AG04449 (cell line): ENCODE results near the gene MUC3A.
"Not testable (repeated sequence)": the region's sequence is repeated elsewhere in the genome, so short reads cannot be mapped to it uniquely, and the experiment has no call there.

Experiments
- CTCF ChIA-PET: fragments of 350-600 bp; formaldehyde crosslinking; extraction: SDS; loops from one replicate; lab custom pipeline; 2021; ENCODE audit warnings: antibody characterized with exemption; lab: Yijun Ruan, JAX
- POLR2A ChIA-PET: fragments of 400-600, 350-600 bp; formaldehyde crosslinking; extraction: SDS; loops from one replicate; lab custom pipeline; 2020; ENCODE audit warnings: antibody characterized with exemption, inconsistent platforms; lab: Yijun Ruan, JAX
- DNase-seq: peaks from one replicate; pipeline ENCODE4 v3.0.0-alpha.2; 2010; ENCODE audit warnings: low read depth, low spot score
- H3K4me3 ChIP-seq: 2 replicates; pipeline ENCODE4 v1.5.1; 2011; ENCODE audit warnings: low read depth, mild to moderate bottlenecking, control low read depth, low read length
- TF ChIP-seq, protein P1 (sequence below): IDR thresholded peaks from one replicate; pipeline ENCODE4 v1.5.1; 2011; ENCODE audit warnings: mild to moderate bottlenecking, moderate library complexity, low read length, control low read depth, inconsistent platforms; ENCODE audit not compliant: insufficient read depth; ENCODE audit errors: missing control alignments

Gene MUC3A

DNA sequence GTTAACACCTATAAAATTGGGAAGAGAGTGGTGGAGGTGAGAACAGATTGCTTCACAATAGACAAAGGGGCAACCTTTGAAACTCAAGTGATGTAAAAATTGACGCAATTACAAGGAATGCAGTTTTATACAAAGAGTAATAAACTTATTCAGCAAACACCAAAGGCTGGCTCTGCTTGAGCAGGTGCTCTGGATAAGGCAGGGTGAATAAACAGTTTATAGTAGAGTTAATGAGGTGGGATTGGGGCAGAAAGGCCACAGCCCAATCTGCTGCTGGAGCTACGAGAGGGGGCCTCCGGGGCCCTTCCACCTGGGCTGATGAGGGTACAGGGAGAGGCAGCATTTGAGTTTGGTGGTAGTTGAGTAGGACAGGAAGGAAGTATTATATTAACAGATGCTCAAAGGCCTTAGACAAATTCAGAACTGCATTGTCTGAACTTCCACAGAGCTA is 26.1 kb downstream of the MUC3A start:
- ChIA-PET POLR2A (interaction anchor here (0.6 kb wide), 1 partner anchor 42 kb away, joined by 3 read pairs; no protein-coding TSS in a partner anchor), CTCF (interaction anchor here (0.9 to 1.1 kb wide), 2 partner anchors 10 to 83 kb away, joined by 3 read pairs; no protein-coding TSS in a partner anchor)
- TF ChIP-seq, protein P1, sequence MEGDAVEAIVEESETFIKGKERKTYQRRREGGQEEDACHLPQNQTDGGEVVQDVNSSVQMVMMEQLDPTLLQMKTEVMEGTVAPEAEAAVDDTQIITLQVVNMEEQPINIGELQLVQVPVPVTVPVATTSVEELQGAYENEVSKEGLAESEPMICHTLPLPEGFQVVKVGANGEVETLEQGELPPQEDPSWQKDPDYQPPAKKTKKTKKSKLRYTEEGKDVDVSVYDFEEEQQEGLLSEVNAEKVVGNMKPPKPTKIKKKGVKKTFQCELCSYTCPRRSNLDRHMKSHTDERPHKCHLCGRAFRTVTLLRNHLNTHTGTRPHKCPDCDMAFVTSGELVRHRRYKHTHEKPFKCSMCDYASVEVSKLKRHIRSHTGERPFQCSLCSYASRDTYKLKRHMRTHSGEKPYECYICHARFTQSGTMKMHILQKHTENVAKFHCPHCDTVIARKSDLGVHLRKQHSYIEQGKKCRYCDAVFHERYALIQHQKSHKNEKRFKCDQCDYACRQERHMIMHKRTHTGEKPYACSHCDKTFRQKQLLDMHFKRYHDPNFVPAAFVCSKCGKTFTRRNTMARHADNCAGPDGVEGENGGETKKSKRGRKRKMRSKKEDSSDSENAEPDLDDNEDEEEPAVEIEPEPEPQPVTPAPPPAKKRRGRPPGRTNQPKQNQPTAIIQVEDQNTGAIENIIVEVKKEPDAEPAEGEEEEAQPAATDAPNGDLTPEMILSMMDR = no peak
- no peak overlapping the region for H3K4me3 ChIP-seq
- DNase-seq = no peak

DNA sequence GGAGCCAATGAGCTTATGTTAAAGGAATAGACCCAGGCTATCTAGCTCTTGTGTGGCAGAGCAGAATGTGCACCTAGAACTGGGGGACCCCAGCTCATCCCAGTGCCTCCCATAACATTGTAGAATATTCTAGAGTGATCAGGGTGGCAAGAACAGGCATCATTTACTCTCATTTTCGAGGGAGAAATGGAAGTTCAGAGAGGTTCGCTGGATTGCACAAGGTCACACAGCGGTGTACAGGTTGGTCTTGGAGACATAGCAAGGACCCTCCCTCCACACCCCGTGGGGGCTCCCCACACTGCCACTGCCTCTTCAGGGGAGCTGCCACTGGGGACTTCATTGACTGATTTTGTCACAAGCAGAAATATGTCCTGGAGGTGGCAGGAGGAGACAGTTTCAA is 29.0 kb downstream of the MUC3A start:
- POLR2A ChIA-PET = no interaction called here
- TF ChIP-seq, protein P1 = no peak

DNA sequence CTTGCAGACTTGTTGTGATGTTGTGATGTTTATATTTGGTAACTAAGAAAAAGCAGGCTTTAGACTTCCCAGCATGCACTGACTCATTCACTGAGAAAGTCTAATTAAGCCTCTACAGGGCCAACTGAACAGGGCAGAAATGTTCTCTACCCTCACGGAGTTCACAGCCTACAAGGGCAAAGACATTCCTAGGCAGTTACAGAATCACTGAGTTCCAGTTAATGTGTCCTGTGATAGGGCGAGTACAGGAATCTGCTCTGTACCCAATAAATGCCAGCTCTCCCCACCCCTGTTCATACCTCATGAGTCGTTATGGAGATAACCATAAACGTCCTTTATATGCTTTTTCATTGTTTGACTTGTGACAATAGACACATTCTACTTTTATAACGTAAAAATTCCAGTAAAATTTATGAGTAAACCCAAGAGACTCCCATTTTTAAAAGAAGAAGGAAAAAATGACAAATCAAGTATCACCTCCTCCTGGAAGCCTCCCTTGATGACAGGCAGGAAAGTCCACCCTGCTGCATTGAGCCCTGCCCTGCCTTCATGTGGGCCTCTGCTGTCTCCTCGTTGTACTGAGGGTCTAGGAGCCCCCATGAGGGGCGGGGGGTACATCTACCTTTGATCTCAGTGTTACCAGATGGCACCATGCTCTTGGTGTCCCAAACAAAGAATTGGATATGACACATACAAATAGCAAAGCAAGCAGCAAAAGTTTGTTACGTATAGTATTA is 34.3 kb downstream of the MUC3A start:
- TF ChIP-seq, protein P1 = no peak
- peak; percentile 73 for DNase-seq
- ChIA-PET POLR2A (no interaction called here), CTCF (no interaction called here)
- H3K4me3 ChIP-seq = no peak overlapping the region

More for the DNA sequence above, 29.0 kb downstream of the MUC3A start:
- H3K4me3 ChIP-seq = no peak overlapping the region
- no peak for DNase-seq
- CTCF ChIA-PET = interaction anchor here (1.0 kb wide), 1 partner anchor 80 kb away, joined by 4 read pairs; no protein-coding TSS in a partner anchor

DNA sequence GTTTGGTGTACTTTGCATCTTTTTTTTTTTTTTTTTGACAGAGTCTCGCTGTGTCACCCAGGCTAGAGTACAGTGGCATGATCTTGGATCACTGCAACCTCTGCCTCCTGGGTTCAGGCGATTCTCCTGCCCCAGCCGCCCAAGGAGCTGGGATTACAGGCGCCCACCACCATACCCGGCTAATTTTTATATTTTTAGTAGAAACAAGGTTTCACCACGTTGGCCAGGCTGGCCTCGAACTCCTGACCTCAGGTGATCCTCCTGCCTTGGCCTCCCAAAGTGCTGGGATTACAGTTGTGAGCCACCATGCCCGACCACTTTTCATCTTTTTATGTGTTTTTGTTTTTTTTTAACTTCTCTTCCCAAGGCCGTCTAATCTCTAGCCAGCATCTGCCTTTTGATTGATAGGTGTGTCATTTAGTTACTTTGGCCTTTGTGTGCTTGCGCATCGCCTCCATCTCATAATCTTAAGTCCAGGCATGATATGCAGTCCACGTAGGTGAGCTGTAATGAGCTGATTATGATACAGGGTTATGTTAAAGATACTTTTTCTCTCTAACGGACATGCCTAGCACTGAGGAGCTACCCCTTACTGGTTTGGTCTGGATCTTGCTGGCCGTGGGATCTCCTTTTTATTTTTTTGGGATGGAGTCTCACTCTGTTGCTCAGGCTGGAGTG is 35.0 kb downstream of the MUC3A start:
- H3K4me3 ChIP-seq, POLR2A ChIA-PET, CTCF ChIA-PET, DNase-seq: not testable (repeated sequence)

DNA sequence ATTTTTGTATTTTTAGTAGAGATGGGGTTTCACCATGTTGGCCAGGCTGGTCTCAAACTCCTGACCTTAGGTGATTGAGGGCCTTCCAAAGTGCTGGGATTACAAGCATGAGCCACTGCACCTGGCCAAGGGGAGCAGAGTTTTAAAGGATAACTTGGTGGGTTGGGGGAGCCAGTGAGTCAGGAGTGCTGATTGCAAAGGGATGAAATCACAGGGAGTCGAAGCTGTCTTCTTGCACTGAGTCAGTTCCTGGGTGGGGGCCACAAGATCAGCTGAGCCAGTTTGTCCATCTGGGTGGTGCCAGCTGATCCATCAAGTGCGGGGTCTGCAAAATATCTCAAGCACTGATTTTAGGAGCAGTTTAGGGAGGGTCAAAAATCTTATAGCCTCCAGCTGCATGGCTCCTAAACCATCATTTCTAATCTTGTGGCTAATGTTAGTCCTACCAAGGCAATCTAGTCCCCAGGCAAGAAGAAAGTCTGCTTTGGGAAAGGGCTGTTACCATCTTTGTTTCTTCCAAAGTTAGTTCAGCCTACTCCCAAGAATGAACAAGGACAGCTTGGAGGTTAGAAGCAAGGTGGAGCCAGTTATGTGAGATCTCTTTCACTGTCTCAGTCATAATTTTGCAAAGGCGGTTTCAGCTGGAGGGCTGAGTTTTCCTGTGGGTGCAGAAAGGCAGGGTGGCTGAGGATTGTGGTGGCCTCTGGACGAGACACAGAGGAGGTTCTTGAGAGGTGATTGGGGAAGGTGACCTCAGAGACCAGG is 35.9 kb downstream of the MUC3A start:
- H3K4me3 ChIP-seq, CTCF ChIA-PET, DNase-seq, POLR2A ChIA-PET: not testable (repeated sequence)

DNA sequence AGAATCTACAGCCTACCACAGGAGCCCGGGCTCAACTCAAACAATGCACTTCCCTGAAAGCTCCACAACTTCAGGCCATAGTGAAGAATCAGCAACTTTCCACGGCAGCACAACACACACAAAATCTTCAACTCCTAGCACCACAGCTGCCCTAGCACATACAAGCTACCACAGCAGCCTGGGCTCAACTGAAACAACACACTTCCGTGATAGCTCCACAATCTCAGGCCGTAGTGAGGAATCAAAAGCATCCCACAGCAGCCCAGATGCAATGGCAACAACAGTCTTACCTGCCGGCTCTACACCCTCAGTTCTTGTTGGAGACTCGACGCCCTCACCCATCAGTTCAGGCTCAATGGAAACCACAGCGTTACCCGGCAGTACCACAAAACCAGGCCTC is 42.3 kb downstream of the MUC3A start:
- ChIA-PET POLR2A (no interaction called here), CTCF (no interaction called here)

DNA sequence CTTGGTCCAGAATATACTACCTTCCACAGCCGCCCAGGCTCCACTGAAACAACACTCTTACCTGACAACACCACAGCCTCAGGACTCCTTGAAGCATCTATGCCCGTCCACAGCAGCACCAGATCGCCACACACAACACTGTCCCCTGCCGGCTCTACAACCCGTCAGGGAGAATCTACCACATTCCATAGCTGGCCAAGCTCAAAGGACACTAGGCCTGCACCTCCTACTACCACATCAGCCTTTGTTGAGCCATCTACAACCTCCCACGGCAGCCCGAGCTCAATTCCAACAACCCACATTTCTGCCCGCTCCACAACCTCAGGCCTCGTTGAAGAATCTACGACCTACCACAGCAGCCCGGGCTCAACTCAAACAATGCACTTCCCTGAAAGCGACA is 42.9 kb downstream of the MUC3A start:
- POLR2A ChIA-PET, CTCF ChIA-PET: not testable (repeated sequence)

More for the DNA sequence above, 42.3 kb downstream of the MUC3A start:
- DNase-seq = no peak
- H3K4me3 ChIP-seq = no peak overlapping the region
- TF ChIP-seq, protein P1 = no peak

DNA sequence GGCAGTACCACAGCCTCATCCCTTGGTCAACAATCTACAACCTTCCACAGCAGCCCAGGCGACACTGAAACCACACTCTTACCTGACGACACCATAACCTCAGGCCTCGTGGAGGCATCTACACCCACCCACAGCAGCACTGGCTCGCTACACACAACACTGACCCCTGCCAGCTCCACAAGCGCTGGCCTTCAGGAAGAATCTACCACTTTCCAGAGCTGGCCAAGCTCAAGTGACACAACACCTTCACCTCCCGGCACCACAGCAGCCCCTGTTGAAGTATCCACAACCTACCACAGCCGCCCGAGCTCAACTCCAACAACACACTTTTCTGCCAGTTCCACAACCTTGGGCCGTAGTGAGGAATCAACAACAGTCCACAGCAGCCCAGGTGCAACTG is 45.3 kb downstream of the MUC3A start:
- H3K4me3 ChIP-seq, POLR2A ChIA-PET, CTCF ChIA-PET, DNase-seq: not testable (repeated sequence)

More for the DNA sequence above, 42.9 kb downstream of the MUC3A start:
- H3K4me3 ChIP-seq, DNase-seq: not testable (repeated sequence)

DNA sequence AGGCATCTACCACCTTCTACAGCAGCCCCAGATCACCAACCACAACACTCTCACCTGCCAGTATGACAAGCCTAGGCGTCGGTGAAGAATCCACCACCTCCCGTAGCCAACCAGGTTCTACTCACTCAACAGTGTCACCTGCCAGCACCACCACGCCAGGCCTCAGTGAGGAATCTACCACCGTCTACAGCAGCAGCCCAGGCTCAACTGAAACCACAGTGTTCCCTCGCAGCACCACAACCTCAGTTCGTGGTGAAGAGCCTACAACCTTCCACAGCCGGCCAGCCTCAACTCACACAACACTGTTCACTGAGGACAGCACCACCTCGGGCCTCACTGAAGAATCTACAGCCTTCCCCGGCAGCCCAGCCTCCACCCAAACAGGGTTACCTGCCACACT is 49.2 kb downstream of the MUC3A start:
- H3K4me3 ChIP-seq, DNase-seq, POLR2A ChIA-PET, CTCF ChIA-PET: not testable (repeated sequence)

DNA sequence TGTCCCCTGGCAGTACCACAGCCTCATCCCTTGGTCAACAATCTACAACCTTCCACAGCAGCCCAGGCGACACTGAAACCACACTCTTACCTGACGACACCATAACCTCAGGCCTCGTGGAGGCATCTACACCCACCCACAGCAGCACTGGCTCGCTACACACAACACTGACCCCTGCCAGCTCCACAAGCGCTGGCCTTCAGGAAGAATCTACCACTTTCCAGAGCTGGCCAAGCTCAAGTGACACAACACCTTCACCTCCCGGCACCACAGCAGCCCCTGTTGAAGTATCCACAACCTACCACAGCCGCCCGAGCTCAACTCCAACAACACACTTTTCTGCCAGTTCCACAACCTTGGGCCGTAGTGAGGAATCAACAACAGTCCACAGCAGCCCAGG is 50.0 kb downstream of the MUC3A start:
- DNase-seq, H3K4me3 ChIP-seq, CTCF ChIA-PET, POLR2A ChIA-PET: not testable (repeated sequence)

DNA sequence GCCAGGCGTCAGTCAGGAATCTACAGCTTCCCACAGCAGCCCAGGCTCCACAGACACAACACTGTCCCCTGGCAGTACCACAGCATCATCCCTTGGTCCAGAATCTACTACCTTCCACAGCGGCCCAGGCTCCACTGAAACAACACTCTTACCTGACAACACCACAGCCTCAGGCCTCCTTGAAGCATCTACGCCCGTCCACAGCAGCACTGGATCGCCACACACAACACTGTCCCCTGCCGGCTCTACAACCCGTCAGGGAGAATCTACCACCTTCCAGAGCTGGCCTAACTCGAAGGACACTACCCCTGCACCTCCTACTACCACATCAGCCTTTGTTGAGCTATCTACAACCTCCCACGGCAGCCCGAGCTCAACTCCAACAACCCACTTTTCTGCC is 50.7 kb downstream of the MUC3A start:
- DNase-seq, CTCF ChIA-PET, POLR2A ChIA-PET, H3K4me3 ChIP-seq: not testable (repeated sequence)
